HUDEP-2 (cell line): Measurements from ENCODE around the gene ENOX1.

ENCODE experiments used
- DNase-seq, 76 experiments: peaks; one replicate each; lab custom pipeline; 2025; ENCODE audit not compliant: unreplicated experiment in 76 of 76; lab: John Stamatoyannopoulos, UW

The ENOX1 gene

DNA sequence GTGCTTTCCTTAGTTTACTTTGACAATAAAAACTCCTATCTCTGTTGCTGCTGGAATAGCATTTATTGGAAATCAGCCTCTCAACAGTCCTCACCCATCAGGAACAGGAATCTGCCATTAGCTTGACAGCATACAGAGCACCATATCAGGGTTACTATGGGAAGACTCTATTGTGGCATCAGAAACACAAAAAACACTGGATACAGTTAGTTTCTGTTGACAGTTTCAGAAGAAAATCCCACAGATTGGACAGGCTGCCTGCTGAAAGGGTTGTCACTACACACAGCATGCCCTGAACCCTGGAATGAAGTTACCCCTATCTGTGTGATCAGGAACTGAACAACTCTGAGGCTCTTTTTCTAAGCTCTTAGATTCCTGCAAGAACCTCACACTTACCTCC is 172.7 kb downstream of the ENOX1 start:
- DNase-seq = no peak

DNA sequence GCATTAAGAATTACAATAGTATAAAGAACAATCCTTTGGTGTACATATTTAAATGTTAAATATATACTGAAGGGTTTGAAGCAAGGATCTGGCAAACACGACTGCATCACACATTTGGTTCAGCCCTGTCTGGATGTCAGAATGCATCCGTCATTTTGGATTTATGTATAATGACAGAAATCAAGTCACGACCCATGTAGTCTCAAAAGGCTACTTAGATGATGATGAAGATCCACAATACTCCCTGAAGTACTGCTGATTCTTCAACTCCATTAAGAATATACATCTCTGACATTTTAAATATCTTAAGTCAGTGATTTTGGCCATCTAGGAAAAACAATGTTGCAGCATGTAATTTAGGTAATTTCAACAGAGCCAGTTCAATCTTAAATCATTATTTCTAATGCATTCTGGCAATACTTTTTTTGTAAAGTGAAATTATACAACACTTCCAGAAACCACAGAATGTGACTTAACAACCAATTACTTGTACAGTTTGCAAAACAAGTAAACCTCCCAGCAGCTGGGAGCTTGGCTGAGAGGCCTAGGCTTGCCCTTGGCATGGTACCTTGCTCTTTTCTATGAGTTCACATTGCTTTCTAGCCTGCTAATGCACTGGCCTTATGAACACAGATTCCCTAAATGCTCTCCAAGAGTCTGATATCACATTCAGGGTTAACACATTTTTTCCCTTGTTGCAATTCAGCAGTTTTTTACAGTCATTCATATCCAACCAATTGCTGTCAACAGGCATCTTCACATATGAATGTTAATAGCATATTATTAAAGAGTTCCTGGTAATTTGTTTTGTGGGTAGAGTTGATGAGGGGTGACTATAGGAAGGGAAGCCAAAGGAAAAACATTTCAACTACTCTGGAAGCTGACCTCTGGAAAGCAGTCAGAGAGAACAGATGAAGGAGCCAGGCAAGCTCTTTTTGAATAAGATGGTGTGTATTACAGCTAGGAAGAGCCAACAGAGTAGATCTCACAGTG is 175.2 kb downstream of the ENOX1 start:
- DNase-seq = no peak

DNA sequence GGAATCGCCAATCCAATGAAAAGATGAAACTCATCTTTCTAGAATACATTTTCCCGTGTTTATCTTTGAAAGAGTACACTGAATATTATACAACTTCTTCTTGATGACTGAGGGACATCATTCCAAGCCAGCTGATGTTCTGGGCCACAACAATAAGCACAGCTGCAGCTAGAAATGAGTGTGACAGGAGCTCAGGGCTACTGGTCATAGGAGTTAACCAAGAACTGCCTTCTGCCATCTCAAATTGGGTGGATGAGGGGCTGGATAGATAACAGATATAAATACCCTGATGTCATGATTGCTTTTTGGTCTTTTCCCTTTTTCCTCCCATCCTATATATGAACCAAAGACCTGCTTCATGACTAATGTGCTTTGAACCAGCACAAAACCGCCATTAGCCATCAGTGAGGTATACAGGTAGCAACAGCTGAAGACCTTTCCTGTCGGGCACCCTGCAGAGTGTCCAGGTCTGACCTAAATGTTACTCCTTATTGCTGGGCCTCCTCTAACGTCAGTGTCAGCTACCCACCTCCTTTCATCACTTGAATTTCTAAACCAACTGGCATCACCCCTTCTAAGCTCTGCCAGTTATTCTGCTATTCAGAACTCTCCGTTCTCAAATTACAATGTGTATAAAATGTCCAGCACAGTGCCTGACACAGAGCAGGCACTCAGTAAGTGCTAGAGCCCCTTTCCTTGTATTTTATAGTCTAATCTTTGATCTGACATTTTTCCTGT is 178.2 kb downstream of the ENOX1 start:
- no peak for DNase-seq

DNA sequence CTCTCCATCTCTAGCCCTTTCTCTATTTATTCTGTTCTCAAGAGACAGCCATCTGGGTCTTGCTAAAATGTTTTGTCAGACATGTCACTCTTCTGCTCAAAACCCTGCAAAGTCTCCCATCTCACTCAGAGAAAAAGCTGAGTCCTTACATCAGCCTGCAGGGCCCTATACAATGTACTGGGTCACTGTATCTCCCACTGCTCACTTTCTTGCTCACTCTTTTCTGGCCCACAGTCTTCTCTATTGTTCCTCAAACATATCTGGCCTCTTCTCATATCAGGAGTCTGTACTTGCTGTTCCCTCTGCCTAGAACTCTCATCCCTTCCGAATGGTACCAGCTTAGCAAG is 189.2 kb downstream of the ENOX1 start:
- DNase-seq = no peak

DNA sequence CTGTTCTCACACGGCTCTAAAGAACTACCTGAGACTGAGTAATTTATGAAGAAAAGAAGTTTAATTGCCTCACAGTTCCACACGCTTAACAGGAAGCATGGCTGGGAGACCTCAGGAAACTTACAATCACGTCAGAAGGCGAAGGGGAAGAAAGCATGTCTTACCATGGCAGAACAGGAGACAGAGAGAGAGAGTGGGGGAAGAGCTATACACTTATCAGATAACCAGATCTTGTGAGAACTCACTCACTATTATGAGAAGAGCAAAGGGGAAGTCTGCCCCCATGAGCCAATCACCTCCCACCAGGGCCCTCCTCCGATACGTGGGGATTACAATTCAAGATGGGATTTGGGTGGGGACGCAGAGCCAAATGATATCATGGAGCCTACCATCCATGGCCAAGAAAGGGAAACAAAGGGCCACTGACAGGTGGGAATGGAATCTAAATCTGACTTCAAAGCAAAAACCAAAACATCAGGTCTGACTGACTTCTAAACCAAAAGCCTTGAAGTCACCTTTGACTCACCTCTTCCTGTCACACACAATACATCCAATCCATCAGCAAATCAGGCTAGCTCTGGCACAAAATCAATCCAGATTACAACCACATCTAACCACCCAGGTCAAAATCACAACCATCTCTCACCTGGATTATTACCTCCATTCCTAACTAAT is 189.7 kb downstream of the ENOX1 start:
- no peak for DNase-seq

DNA sequence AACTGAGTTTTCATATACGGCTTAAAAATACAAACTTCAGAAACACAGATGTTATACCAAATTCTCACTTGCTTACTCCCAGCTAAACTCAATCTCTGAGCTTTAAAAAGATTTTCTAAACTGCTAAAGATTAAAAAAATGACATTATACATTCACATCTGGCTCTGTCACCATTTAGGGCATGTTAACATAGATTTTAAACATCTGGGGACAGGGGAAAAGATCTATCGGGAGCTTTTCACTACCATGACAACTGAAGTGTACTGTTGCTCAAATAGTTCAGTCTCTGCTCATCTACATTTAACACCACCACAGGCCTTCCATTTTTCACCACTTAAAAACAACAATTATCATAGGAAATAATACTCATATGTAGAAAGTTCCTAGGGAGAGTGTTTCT is 190.8 kb downstream of the ENOX1 start:
- no peak for DNase-seq

DNA sequence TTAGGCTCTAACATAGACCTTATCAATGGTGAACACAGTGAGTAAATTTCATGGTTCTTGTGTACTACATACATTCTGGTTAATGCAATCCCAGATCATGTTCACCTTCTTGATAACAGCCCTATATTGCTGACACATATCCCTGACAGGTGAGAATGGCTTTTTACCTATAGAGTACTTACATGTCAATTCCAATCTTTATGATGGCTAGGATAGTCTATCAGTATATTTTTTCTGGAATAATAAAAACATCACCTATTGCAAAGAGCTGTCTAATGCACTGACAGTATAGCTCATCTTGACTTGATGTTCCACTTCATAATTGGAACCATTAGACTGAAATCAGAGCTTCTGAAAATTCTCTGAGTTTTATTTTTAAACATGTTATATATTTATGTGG is 199.4 kb downstream of the ENOX1 start:
- no peak for DNase-seq

DNA sequence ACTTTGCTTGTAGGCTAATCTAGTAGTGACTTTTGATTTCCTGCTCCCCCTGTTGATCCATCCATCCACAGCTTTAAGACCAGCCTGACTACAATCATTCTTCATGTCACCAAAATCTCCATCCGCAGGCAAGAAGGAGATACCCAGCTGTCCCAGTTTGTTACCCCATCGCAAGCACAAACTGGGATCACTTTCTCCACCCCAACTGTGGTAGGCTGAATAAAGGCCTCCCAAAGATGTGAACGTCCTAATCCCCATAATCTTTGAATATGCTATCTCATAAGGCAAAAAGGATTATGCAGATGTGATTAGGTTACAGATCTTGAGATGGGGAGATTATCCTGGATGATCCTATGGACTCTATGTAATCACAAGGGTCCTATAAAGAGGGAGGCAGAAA is 202.0 kb downstream of the ENOX1 start:
- DNase-seq = no peak

DNA sequence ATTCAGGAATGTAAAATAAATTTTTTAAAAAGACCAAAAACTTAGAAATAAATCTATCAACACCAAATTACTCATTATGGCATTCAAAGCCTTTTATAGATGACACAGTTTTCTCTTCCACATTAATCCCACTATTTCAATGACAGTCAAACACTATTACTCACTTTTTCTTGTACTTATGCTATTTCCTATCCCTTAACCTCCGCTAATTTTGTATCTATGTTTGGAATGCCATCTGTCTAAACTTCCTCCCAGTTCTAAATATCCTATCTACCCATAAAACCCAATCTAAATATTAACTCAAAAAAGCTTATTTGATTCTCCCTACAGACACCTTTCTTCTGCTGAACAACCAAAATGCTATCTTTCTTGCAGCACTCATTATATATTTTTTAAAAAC is 203.5 kb downstream of the ENOX1 start:
- no peak for DNase-seq

DNA sequence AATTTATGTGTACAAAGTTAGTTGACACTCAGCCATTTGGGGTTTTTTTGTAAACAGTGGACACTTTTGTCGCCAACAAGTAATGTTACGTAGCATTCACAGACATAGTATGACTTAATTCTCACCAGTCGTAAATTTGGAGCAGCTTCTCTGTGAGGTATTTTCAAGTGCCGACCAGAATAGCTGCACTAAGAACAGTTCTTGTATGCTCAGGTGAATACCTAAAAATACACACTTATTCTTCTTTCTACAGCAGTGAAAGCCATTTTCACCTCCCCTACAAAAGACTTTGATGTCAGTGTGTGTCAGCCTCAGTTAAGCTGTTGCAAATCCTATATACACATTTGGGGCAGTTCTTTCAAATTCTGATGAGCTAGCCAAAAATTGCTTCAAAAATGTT is 206.5 kb downstream of the ENOX1 start:
- DNase-seq = no peak

DNA sequence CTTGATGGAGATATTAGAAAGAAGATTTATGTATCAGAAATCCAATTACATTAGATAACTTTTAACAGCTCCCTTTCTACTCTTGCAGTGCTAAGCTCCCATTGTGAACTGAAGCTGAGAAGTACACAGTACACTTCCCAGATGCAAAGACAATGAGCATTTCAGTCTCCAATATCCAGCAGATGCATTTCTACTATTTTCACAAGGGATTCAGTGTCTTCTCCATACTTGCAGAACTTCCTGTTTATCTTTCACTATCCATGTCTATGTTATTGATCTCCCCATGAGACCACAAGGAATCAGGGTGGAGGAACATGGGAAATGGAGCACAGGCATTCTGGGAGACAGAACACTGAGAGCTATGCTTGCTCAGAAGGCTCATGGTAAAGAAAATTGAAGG is 207.5 kb downstream of the ENOX1 start:
- DNase-seq = no peak

DNA sequence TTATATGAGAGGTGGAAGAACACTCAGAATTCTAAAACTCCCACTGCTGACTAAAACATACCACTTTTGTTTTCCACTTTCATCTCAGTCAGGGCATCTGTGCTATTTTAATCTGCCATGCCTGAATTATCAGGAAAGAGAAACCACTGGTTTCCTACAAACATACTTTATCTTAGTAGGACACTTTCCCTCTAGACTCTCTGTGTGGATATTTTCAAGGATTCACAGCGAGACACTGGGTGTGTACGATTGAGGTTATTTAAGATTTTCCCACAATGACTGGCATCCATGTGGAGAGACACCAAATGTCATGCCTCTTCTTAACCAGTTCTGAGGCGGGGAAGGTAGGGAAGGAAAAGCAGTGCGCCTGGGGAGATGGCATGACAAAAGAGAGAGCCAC is 212.2 kb downstream of the ENOX1 start:
- DNase-seq = no peak

DNA sequence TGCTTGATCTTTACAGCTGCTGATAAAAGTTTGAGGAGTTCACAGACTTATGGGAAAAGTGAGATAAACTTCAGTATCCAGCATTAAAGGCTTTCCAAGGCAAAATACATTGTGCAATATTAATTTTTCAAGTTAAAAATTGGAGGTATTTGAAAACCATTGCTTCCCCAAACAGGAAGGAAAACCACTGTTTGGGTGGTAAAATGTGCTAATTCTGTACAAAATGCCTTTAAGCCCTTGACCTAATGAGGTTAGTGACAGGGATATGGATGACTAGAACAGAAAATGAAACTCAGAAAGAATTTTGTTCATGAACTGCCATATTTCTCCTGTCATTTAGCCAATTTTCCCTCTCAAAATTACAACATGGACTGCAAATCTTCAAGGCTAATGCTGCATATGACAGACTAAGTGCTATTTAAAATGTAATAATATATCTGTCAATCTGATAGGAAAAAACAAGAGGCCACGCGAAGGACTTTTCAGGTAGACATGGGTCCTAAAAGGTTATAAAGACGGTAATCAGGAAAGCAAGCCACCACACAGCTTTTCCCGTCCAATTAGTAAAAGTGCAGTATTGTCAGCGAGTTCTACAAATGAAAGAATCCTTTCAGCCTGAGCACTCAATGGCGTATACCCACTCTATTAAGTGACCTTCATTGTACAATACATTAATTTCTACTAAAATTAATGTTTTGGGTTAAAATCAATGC is 212.8 kb downstream of the ENOX1 start:
- no peak for DNase-seq

DNA sequence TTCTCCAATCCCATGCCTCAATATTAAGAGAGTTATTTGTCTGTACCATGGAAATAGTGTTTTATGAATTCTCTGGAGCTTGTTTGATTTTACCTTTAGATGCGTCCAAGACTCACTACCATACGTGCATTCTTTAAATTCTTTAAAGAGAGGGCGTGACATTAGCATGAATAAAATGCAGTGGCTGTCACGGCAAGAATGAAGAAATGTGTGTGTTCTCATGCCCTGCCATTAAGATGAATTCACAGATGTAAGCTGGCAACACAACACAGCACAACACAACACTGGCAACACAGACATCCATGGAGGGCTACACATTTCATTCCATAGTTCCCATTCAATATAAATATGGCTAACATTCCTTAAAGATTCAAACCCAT is 213.4 kb downstream of the ENOX1 start:
- no peak for DNase-seq

DNA sequence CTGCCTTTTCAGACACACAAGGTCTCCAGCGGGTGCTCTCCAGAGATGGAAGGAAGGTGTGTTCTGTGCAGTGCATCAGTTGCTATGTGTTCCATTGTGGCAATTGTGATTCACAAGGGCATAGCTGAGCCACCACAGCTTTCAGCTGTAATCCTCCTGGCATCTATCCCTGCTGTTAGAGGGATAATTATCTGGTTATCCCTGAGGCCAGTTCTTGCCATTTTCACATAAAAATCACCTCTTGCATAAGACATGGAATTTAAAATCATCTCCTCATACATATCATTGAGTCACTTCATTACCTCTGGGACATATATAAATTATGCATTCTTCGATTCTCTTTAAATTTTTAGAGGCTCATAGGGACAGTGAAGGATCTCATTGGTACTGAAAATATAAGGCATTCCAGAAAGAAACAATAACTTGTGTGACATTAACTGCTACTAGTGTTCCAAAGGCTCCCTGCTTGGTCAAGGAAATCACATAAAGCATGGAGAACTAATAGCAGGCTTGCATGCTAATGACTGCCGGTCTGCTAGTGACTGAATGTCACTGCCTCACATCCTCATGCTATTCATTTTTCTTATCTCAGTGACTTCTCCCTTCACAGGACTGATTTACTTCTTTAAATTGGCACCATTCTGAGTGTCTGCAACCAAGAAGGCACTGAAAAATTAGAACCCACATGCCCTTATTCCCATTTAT is 214.0 kb downstream of the ENOX1 start:
- DNase-seq = no peak

DNA sequence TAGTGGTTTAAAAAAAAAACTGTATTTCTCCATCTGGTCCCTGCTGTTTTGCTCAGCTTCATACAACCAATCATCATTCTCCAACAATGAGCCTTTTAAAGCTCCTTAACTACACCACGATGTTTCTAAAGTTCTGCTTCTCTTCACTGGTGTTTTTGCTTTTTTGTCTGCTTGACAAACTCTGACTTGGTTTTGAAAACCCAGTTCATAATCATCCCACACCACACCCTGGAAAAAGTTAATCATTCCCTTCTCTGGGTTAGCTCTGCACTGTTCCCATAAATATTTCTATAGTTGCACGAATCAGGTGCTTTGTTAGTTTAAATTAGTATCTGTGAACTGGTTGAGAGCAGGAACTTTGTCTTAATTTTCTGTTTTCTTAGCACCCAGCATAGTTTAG is 217.1 kb downstream of the ENOX1 start:
- no peak for DNase-seq

DNA sequence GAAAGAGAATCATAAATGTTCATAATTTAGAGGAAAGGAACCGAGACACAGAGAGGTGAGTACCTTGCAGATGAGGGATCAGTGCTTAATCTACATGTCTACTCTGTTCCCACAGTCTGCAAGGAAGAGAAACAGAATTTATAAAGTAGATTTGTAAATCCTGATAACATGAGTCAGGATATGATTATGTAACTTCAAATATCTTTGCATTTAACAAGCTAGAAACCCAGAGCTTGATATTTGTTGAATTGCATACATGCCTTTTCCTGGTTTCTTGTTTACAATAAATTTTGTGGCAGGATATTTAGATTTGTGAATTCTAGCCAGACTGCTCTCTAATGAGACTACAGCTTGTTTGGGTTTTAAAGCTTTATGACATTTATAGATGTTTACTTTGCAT is 219.2 kb downstream of the ENOX1 start:
- DNase-seq = no peak

DNA sequence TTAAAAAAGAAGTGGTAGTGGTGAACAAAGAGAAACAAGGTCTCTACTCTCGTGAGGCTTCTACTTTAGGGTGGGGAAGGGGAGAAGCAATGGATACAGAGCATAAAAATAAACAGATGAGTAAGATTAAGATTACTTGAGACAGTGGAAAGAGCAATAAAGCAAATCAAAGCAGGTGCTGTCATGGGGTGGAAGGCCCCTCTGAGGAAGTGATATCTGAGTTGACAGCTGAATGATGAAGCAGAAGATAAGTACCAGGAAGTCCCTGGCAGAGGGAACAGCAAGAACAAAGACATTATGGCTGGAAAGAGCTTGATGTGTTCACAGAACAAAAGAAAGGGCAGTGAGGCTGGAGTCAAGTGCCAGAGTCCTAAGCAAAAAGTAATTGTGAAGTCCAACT is 221.8 kb downstream of the ENOX1 start:
- no peak for DNase-seq

DNA sequence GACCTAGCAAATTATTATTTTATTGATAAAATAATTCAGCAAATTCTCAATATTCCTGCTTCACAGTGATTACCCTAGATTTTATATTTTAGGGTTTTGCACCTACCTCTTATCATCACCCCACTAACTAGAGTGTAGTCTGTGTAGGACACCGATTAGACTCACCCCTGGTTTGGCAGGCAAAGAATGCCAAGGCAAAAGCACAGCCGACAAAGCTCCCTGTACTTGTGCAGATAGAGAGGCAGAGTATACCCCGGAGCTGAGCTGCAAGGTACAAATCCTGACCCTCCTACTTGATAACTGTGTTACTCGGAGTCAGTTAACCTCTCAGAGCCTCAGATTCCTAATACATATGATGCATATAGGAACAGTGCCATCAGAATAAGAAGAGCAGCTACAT is 225.7 kb downstream of the ENOX1 start:
- no peak for DNase-seq

DNA sequence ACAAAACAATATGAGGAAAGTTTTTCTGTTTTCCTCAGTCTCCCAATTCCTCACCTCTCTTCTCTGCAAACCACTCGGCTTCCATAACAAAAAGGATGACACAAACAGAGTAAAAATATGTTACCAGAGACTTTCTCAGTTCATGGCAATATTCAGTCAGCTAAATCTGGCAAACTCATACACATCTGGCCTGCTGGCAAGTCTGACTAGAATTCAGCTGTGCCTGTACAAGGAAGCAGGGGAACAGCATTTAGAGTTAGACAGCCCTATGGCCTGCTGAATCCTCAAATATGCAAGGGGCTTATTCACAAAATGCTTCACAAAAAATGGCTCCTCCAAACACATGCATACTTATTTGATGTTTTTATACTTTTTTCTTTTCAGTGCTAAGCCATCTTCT is 227.8 kb downstream of the ENOX1 start:
- DNase-seq = no peak
